ENCODE measurements around the gene HOMER2. TPM values are rescaled to one million over a fixed set of nuclear protein-coding genes. Genes with fewer than 3 reads are reported as not detected.

HOMER2 gene
- total and polyA plus RNA-seq, 2 of the 13 experiments (the other 11 are each of a cell fraction or from before 2014, with no cell fraction given): 12.9 to 14.1 TPM

- Histone ChIP-seq H3K4me2 (ENCODE audit: low read depth, low read length) (no peak overlapping the region), H3K79me2 (ENCODE audit: insufficient read depth, low read length) (no peaks in the 10 kb centered on the region), H4K20me1 (ENCODE audit: insufficient read depth, low read length) (no peaks in the 10 kb centered on the region), H3K27ac (ENCODE audit: extremely low read length, insufficient read depth, low read length) (no peak overlapping the region), H3K9me3 (ENCODE audit: low read length) (no peaks in the 10 kb centered on the region), H3K9ac (ENCODE audit: insufficient read depth, low read depth, low read length) (no peak overlapping the region), H3K4me3 (replicated peaks in 1 of 3; ENCODE audit: insufficient read depth in 1 of 3, low read depth in 2 of 3, low read length in 3 of 3) (no peak overlapping the region), H2AFZ (ENCODE audit: low read length) (no peak overlapping the region), H3K27me3 (ENCODE audit: control insufficient read depth in 1 of 2, insufficient read depth in 2 of 2, low read length in 2 of 2) (no peaks in the 10 kb centered on the region), H3K36me3 (replicated peaks in 1 of 2; ENCODE audit: control insufficient read depth in 1 of 2, insufficient read depth in 2 of 2, low read length in 2 of 2) (peaks cover 5 to 20% of the 10 kb centered on the region in 2 experiments; a peak in 4 of 5 replicates), H3K4me1 (ENCODE audit: insufficient read depth, low read length) (no peaks in the 10 kb centered on the region)
- ATAC-seq: peak; percentile 54
- no TSS peak for BruUV-seq (replicated peaks)
- CTCF ChIA-PET (ENCODE audit: low intra/inter-chr PET ratio, low total read pairs): no interaction called here
- WGBS (ENCODE audit: low lambda C conversion rate): 95% methylated on average over 13 of the region's 14 CpGs
- TF ChIP-seq, protein P1, sequence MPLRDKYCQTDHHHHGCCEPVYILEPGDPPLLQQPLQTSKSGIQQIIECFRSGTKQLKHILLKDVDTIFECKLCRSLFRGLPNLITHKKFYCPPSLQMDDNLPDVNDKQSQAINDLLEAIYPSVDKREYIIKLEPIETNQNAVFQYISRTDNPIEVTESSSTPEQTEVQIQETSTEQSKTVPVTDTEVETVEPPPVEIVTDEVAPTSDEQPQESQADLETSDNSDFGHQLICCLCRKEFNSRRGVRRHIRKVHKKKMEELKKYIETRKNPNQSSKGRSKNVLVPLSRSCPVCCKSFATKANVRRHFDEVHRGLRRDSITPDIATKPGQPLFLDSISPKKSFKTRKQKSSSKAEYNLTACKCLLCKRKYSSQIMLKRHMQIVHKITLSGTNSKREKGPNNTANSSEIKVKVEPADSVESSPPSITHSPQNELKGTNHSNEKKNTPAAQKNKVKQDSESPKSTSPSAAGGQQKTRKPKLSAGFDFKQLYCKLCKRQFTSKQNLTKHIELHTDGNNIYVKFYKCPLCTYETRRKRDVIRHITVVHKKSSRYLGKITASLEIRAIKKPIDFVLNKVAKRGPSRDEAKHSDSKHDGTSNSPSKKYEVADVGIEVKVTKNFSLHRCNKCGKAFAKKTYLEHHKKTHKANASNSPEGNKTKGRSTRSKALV (CRISPR knock-in tag; IDR thresholded peaks at IDR 0.05): no peak
- no peak for TF ChIP-seq KDM6A (CRISPR knock-in tag; IDR thresholded peaks at IDR 0.05; ENCODE audit: low read depth)
- no peak for TF ChIP-seq MIXL1 (CRISPR knock-in tag; IDR thresholded peaks at IDR 0.05)
- no peak for TF ChIP-seq REST (IDR thresholded peaks at IDR 0.05; ENCODE audit: borderline replicate concordance in 1 of 2, low read depth in 1 of 2, low read length in 2 of 2)
- TF ChIP-seq ISL2 (CRISPR knock-in tag; IDR thresholded peaks at IDR 0.05): no peak
- TF ChIP-seq ZNF589 (CRISPR knock-in tag; conservative IDR thresholded peaks at IDR 0.05): no peak
- TF ChIP-seq PHF20 (CRISPR knock-in tag; IDR thresholded peaks at IDR 0.05): no peak
- TF ChIP-seq THRA (CRISPR knock-in tag; IDR thresholded peaks at IDR 0.05; ENCODE audit: borderline replicate concordance): no peak
- TF ChIP-seq FOXC1 (CRISPR knock-in tag; IDR thresholded peaks at IDR 0.05; ENCODE audit: borderline replicate concordance): no peak
- TF ChIP-seq ZFP90 (CRISPR knock-in tag; IDR thresholded peaks at IDR 0.05; ENCODE audit: borderline replicate concordance): no peak
- no peak for TF ChIP-seq ZMYM4 (CRISPR knock-in tag; IDR thresholded peaks at IDR 0.05)
- no peak for TF ChIP-seq ZNF337 (CRISPR knock-in tag; IDR thresholded peaks at IDR 0.05; ENCODE audit: borderline replicate concordance, low read depth)
- TF ChIP-seq PHF21A (CRISPR knock-in tag; IDR thresholded peaks at IDR 0.05): no peak
- TF ChIP-seq TMF1 (CRISPR knock-in tag; IDR thresholded peaks at IDR 0.05; ENCODE audit: low read depth): no peak
- TF ChIP-seq IKZF4 (CRISPR knock-in tag; IDR thresholded peaks at IDR 0.05; ENCODE audit: borderline replicate concordance, low read depth, not compliant biosample characterization): no peak
- TF ChIP-seq SSRP1 (CRISPR knock-in tag; IDR thresholded peaks at IDR 0.05): no peak
- intact Hi-C loops (cut with micrococcal nuclease; ENCODE audit: unreplicated experiment) (no loop called here), in situ Hi-C loops (cut with HindIII; ENCODE audit: extremely low pct_ligation_motif_present, low pct_unique_long_range_greater_than_20kb) (no loop called here)
- POLR2A ChIA-PET: interaction anchor here (1.0 kb wide), 1 partner anchor 88 kb away, joined by 3 read pairs; no protein-coding TSS in a partner anchor
- FAIRE-seq: no peak
- DNase-seq (ENCODE audit: low spot score): no peak
Observed at GRCh38 chr15:82838096-82838735, 114.3 kb downstream of the HOMER2 start.
